ENCODE results near the gene CCNI2. TPM values are rescaled to one million over a fixed set of nuclear protein-coding genes. Genes with fewer than 3 reads are reported as not detected.

CCNI2 gene
- total and polyA plus RNA-seq, 2 experiments from 2014 or later: 0.66 TPM; not detected in 1

DNA sequence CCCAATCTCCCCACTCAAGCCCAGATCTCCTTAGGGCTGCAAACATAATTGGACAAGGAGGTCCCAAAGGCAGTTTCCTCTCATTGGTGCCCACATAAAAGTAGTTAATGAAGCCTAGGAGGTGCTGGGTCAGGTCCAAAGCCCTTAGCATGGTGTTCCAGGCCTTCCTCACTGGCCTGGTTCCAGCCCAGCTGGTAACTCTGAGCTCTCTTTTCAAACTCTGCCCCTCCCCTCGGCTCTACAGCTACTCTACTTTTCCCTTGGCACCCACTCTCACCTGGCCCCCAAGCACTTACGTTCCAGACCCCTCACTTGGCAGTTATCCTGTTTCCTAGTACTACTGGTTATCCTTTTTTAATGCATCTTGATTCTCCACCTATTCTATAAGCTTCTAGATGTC is 19.9 kb downstream of the CCNI2 start:
- Histone ChIP-seq H3K27me3 (no peaks in the 10 kb centered on the region), H3K9me3 (ENCODE audit: low read depth) (no peaks in the 10 kb centered on the region), H3K36me3 (peaks cover 4% of the 10 kb centered on the region), H3K4me3 (no peak overlapping the region), H3K27ac (no peak overlapping the region), H3K4me1 (ENCODE audit: low read depth) (peaks cover 5% of the 10 kb centered on the region)
- TF ChIP-seq, protein P1, sequence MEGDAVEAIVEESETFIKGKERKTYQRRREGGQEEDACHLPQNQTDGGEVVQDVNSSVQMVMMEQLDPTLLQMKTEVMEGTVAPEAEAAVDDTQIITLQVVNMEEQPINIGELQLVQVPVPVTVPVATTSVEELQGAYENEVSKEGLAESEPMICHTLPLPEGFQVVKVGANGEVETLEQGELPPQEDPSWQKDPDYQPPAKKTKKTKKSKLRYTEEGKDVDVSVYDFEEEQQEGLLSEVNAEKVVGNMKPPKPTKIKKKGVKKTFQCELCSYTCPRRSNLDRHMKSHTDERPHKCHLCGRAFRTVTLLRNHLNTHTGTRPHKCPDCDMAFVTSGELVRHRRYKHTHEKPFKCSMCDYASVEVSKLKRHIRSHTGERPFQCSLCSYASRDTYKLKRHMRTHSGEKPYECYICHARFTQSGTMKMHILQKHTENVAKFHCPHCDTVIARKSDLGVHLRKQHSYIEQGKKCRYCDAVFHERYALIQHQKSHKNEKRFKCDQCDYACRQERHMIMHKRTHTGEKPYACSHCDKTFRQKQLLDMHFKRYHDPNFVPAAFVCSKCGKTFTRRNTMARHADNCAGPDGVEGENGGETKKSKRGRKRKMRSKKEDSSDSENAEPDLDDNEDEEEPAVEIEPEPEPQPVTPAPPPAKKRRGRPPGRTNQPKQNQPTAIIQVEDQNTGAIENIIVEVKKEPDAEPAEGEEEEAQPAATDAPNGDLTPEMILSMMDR (IDR thresholded peaks at IDR 0.05; ENCODE audit: low read depth, low read length): no peak
- peak in 1 of 2 donors; percentile 20 for DNase-seq (ENCODE audit: low read depth in 1 of 2, low spot score in 1 of 2)

DNA sequence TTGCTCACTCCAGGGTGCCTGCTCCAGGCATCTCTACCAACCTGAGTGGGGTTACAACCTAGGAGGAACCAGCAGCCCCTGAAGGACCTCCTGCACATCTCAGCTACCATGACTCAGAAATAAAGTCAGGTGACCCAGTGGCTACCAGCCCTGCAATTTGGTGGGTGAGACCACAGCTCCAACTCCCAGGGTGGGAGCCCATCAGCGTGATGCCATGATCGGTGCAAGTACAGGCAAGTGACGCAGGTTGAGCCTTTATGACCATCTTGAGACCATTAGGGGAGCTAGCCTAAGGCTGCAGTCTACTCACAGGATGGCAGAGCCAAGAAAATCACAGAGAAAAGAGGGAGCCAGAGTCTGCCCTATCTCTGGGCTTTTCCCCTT is 21.3 kb downstream of the CCNI2 start:
- H3K36me3 ChIP-seq: no peaks in the 10 kb centered on the region
- no peak for DNase-seq (ENCODE audit: low read depth in 1 of 2, low spot score in 1 of 2)
- H3K27me3 ChIP-seq: no peaks in the 10 kb centered on the region
- TF ChIP-seq, protein P1 (IDR thresholded peaks at IDR 0.05; ENCODE audit: low read depth, low read length): no peak
- no peak overlapping the region for H3K4me3 ChIP-seq
- H3K27ac ChIP-seq: no peak overlapping the region
- peaks cover 5% of the 10 kb centered on the region for H3K4me1 ChIP-seq (ENCODE audit: low read depth)
- H3K9me3 ChIP-seq (ENCODE audit: low read depth): no peaks in the 10 kb centered on the region

DNA sequence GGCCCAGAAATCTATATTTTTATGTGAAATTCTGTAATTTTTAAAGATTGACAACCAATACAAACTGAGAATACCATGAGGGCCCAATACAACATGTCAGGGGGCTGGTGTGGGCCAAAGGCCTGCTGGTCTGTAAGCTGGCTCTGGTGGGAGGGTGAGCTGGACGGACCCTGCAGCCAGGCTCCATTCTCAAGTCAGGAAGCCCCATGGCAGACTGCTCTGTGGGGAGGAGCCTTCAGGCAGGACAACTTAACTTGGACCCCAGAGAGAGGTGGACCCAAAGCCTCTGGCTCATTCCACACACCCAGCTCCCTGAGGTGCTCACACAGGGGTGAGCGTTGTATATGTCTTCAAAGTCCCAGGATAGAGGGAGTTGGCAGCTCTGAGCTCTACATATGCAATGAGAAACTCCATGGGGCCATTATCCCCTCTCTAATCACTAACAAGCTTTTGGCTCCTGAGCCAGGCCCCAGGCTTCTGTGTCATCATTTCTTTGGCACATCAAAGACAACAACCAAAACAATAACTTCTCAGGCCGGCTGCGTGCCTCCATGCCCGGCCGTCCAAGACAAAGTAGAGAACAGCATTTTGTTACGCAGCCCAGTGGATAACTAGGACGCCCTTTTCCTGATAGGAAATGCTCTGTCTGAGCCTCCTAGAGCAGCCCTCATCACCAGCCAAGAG is 23.4 kb downstream of the CCNI2 start:
- no peak for DNase-seq (ENCODE audit: low read depth in 1 of 2, low spot score in 1 of 2)
- peak overlapping the region; percentile 93 for H3K27ac ChIP-seq
- no peak overlapping the region for H3K4me3 ChIP-seq

DNA sequence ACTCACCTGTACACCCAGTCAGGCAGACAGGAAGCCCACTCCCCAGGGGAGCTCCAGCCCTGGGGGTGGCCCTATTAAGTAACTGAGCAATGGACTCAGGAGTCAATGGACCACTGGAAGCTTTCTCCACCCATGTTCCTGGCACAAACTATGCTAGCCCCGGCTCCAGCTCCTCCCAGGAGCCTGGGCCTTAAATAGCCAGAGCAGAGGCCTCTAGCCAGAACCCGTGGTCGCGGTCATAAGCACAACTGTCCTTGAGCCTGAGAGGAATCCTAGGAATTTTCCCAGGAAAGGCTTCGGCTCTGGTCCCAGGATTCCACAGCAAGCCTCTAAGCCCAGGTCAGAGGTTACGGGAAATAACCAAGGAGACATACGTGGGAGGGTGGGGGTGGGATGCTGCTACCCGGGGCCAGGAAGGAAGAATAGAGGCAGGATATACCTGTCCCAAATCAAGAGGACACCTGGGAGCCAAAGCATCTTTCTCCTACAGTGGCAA is 24.3 kb downstream of the CCNI2 start:
- Histone ChIP-seq H3K9me3 (ENCODE audit: low read depth) (no peaks in the 10 kb centered on the region), H3K27ac (peak overlapping the region; percentile 93), H3K4me1 (ENCODE audit: low read depth) (peaks cover 13% of the 10 kb centered on the region), H3K27me3 (no peaks in the 10 kb centered on the region), H3K4me3 (no peak overlapping the region), H3K36me3 (no peaks in the 10 kb centered on the region)
- DNase-seq (ENCODE audit: low read depth in 1 of 2, low spot score in 1 of 2): peak; percentile 73 to 86
- TF ChIP-seq, protein P1 (IDR thresholded peaks at IDR 0.05; ENCODE audit: low read depth, low read length): no peak

More for the DNA sequence above, 23.4 kb downstream of the CCNI2 start:
- no peaks in the 10 kb centered on the region for H3K36me3 ChIP-seq
- H3K4me1 ChIP-seq (ENCODE audit: low read depth): peaks cover 5% of the 10 kb centered on the region
- TF ChIP-seq, protein P1 (IDR thresholded peaks at IDR 0.05; ENCODE audit: low read depth, low read length): no peak
- no peaks in the 10 kb centered on the region for H3K27me3 ChIP-seq
- no peaks in the 10 kb centered on the region for H3K9me3 ChIP-seq (ENCODE audit: low read depth)

DNA sequence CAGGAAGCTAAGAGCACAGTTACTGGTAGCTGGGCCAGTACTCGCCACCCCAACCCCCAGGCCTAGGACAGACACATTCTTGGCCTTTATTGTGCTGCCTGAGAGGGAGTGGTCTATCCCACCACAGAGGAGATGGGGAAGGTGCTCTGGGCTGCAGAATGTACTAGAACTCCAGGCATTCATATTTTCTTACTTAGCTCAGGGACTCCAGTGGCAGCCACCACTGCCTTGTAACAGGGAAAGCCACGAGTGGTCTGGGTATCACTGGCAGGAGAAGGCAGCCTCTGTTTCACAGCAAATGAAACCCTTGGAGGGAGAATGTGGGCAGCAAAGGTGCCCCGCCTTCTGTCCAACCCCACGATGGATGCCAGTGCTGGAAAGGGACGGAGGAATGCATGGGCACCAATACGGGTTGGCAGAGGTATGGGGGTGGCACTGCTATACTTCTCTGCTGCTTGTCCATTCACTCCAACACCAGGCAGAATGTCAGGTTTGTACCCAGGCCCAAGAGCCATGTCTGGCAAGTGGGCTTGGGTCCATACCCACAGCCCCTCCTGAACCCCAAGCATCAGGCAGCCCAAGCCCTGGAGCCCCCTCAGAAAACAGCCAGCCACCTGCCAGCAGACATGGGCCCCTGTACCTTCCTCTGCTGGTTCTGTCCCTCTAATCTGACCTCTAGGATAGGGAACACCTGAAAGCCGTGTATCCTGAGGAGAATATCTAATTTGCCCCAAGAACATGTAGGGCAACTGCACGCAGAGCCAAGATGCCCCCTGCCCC is 25.3 kb downstream of the CCNI2 start:
- peaks cover 2% of the 10 kb centered on the region for H3K27me3 ChIP-seq
- peak in 1 of 2 donors; percentile 22 for DNase-seq (ENCODE audit: low read depth in 1 of 2, low spot score in 1 of 2)
- no peaks in the 10 kb centered on the region for H3K36me3 ChIP-seq
- no peak overlapping the region for H3K4me3 ChIP-seq
- H3K27ac ChIP-seq: peak overlapping the region; percentile 93
- TF ChIP-seq, protein P1 (IDR thresholded peaks at IDR 0.05; ENCODE audit: low read depth, low read length): no peak
- no peaks in the 10 kb centered on the region for H3K9me3 ChIP-seq (ENCODE audit: low read depth)
- H3K4me1 ChIP-seq (ENCODE audit: low read depth): peaks cover 13% of the 10 kb centered on the region

All from cardiac muscle cell (in vitro differentiated cells and primary cell).